Fibroblast of lung (primary cell): ENCODE data around the gene MGAT3.

Experiments used
- CTCF ChIP-seq, 2 donors: IDR thresholded peaks in 1 of 2; conservative IDR thresholded peaks in 1 of 2; 1 replicate in 1 of 2; 2 replicates in 1 of 2; pipeline ENCODE4 v1.5.1; 2011 to 2012; ENCODE audit warnings: low read length in 2 of 2, control low read depth in 1 of 2, inconsistent platforms in 1 of 2, low read depth in 1 of 2, mild to moderate bottlenecking in 1 of 2
- EZH2 ChIP-seq: IDR thresholded peaks from 2 replicates; pipeline ENCODE4 v1.5.1; 2012; ENCODE audit warnings: low read length, control low read depth, mild to moderate bottlenecking; ENCODE audit errors: missing control alignments

- TF ChIP-seq CTCF (conservative IDR thresholded peaks at IDR 0.05 in 1 of 2, IDR thresholded peaks at IDR 0.05 in 1 of 2; ENCODE audit: low read depth in 1 of 2, low read length in 2 of 2) (no peak), EZH2 (no peak)
Measured at GRCh38 chr22:39433476-39434242, 23.2 kb upstream of the MGAT3 start.
